ENCODE measurements around the gene CDH4. TPM values are rescaled to one million over a fixed set of nuclear protein-coding genes. Genes with fewer than 3 reads are reported as not detected.

Gene CDH4
- total RNA-seq, 2 donors from 2014 or later = 0.05 to 2.2 TPM

DNA sequence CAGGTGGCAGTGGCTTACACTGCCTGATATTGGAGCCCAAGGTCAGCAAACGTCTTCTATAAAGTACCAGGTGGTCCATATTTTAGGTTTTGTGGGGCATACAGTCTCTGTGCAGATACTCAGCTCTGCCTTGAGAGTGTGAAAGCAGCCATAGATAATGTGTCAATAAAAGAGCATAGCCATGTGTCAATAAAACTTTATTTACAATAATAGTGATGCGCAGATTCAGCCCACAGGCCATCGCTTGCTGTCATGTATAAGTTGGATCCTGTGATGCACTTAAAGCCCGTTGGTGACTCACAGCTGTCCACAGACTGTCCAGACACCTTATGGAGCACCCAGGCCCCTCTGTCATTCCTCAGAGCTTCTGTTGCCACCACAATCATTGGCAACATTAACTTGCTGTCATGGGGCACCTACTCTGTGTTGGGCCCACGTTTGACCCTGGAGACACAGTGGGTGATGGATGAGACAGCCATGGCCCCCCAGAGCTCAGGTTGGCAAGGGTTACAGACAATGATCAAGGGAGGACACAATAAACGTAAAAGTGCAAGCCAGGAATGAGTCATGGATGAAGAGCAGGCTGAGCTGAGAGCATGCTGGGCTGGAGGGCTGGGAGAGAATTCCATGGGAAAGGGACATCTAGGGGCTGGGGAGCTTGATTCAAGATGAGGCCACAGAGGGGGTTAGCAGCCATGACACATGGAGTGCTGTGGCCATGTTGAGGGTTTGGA, 640.0 kb downstream of the CDH4 start:
- intact Hi-C loops (cut with DNase I) = no loop called here
- H3K9me3 ChIP-seq = no peaks in the 10 kb centered on the region
- no peak for DNase-seq (ENCODE audit: low spot score)
- H3K4me1 ChIP-seq (replicated peaks) = no peaks in the 10 kb centered on the region
- no peaks in the 10 kb centered on the region for H3K36me3 ChIP-seq
- WGBS = 75% methylated on average over 6 of the region's 6 CpGs
- TF ChIP-seq POLR2A (IDR thresholded peaks at IDR 0.05) (no peak), POLR2AphosphoS5 (IDR thresholded peaks at IDR 0.05) (no peak)
- TF ChIP-seq, protein P1, sequence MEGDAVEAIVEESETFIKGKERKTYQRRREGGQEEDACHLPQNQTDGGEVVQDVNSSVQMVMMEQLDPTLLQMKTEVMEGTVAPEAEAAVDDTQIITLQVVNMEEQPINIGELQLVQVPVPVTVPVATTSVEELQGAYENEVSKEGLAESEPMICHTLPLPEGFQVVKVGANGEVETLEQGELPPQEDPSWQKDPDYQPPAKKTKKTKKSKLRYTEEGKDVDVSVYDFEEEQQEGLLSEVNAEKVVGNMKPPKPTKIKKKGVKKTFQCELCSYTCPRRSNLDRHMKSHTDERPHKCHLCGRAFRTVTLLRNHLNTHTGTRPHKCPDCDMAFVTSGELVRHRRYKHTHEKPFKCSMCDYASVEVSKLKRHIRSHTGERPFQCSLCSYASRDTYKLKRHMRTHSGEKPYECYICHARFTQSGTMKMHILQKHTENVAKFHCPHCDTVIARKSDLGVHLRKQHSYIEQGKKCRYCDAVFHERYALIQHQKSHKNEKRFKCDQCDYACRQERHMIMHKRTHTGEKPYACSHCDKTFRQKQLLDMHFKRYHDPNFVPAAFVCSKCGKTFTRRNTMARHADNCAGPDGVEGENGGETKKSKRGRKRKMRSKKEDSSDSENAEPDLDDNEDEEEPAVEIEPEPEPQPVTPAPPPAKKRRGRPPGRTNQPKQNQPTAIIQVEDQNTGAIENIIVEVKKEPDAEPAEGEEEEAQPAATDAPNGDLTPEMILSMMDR (IDR thresholded peaks at IDR 0.05) = no peak
- H3K27me3 ChIP-seq (replicated peaks; ENCODE audit: insufficient read depth) = peaks cover 2% of the 10 kb centered on the region
- no peak overlapping the region for H3K4me3 ChIP-seq
- no peak overlapping the region for H3K27ac ChIP-seq

DNA sequence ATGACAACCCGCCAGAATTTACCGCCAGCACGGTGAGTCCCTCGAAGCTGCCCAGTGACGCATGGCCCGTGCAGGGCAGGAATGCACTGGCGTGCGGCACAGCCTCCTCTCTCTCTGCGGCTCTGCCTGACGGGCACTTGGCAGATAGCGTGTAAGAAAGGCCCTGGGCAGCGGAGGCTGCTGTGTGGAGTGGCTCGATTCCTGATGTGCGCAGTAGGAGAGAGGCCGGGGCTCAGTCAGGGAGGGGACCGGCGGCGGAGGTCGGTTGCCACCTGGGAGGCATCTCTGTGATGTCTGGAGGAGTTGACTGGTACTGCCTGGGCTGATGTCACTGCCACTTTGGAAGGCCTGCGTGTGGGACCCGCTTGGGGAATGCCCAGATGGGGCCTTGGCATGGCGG, 643.0 kb downstream of the CDH4 start:
- no peak for DNase-seq (ENCODE audit: low spot score)
- no peak overlapping the region for H3K27ac ChIP-seq
- intact Hi-C loops (cut with DNase I) = loop anchor here (5.0 kb wide), 2 partner anchors 1683 to 1838 kb away; no protein-coding TSS in a partner anchor
- 85% methylated on average over 22 of the region's 22 CpGs for WGBS
- no peaks in the 10 kb centered on the region for H3K36me3 ChIP-seq
- no peaks in the 10 kb centered on the region for H3K9me3 ChIP-seq
- H3K27me3 ChIP-seq (replicated peaks; ENCODE audit: insufficient read depth) = peaks cover 6% of the 10 kb centered on the region
- H3K4me3 ChIP-seq = no peak overlapping the region
- H3K4me1 ChIP-seq (replicated peaks) = no peaks in the 10 kb centered on the region
- TF ChIP-seq POLR2A (IDR thresholded peaks at IDR 0.05) (no peak), POLR2AphosphoS5 (IDR thresholded peaks at IDR 0.05) (no peak)
- TF ChIP-seq, protein P1 (IDR thresholded peaks at IDR 0.05) = no peak

DNA sequence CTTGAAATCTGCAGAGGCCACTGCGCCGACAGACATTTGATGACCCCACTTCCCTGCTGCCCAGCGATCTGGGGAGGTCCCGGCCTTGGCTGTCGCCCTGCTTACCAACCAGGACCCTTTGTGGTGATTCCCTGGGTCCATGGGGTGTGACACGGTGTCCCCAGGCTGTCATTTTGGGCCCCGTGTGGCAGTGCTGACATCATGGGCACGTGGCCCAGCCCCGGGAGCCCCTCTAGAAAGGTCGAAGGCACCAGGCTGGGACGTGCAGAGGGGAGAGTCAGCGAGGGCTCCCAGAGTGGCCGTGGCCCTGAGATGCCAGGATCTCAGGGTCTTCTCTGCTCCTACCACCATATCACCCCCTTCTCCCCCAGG, 643.6 kb downstream of the CDH4 start:
- H3K36me3 ChIP-seq = no peaks in the 10 kb centered on the region
- WGBS = 93% methylated on average over 12 of the region's 13 CpGs
- peaks cover 6% of the 10 kb centered on the region for H3K27me3 ChIP-seq (replicated peaks; ENCODE audit: insufficient read depth)
- no peak overlapping the region for H3K27ac ChIP-seq
- intact Hi-C loops (cut with DNase I) = loop anchor here (5.0 kb wide), 2 partner anchors 1683 to 1838 kb away; no protein-coding TSS in a partner anchor
- no peak overlapping the region for H3K4me3 ChIP-seq
- no peaks in the 10 kb centered on the region for H3K4me1 ChIP-seq (replicated peaks)
- TF ChIP-seq, protein P1 (IDR thresholded peaks at IDR 0.05) = no peak
- TF ChIP-seq POLR2A (IDR thresholded peaks at IDR 0.05) (no peak), POLR2AphosphoS5 (IDR thresholded peaks at IDR 0.05) (no peak)
- DNase-seq (ENCODE audit: low spot score) = no peak
- no peaks in the 10 kb centered on the region for H3K9me3 ChIP-seq

DNA sequence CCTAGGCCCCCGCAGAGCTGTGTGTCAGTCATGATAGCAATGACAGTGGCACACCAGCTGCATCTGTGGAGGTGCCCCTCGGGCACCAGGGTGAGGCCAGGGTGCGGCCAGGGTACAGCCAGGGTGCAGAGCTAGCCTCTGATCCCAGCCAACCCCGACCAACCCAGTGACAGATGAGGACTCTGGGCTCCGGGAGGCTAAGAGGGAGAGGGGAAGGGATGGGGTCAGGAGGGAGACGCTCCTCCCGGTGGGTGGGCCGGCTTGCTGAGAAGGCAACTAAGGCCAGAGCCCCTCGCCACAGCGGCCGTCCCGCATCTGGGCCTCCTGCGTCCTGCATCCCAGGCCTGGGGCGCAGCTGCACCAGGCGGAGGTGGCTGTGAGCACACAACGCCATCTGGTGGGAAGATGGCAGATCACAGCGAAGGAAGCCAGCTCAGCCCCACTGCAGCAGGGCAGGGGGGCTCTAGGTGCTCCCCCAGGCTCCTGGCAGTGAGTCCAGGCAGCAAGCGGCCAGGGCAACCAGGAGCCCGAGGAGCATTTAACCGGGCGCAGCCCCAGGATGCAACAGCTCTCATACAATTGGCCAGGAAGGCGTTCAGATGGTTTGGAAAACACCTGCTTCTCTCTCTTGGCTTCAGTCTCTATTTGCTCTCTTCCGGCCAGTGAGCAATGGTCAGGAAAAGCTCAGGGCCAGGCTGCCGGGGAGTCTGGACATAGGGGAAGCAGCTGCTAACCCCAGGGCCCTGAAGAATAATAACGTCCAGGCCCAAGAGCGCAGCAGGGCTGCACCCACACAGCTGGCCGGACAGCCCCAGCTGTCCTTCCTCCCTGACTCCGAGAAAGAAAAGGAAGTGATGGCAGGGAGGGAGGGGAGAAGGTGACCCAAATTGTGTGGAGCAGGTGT, 644.2 kb downstream of the CDH4 start:
- intact Hi-C loops (cut with DNase I) = loop anchor here (5.0 kb wide), 2 partner anchors 1684 to 1839 kb away; no protein-coding TSS in a partner anchor
- H3K4me3 ChIP-seq = no peak overlapping the region
- TF ChIP-seq POLR2AphosphoS5 (IDR thresholded peaks at IDR 0.05) (no peak), POLR2A (IDR thresholded peaks at IDR 0.05) (no peak)
- TF ChIP-seq, protein P1 (IDR thresholded peaks at IDR 0.05) = peak in 3 of 4 experiments; percentile 33 to 64 (median 50)
- 32% methylated on average over 28 of the region's 28 CpGs for WGBS
- DNase-seq (ENCODE audit: low spot score) = no peak
- H3K36me3 ChIP-seq = no peaks in the 10 kb centered on the region
- no peaks in the 10 kb centered on the region for H3K4me1 ChIP-seq (replicated peaks)
- no peaks in the 10 kb centered on the region for H3K9me3 ChIP-seq
- H3K27me3 ChIP-seq (replicated peaks; ENCODE audit: insufficient read depth) = peaks cover 6% of the 10 kb centered on the region
- H3K27ac ChIP-seq = no peak overlapping the region

All from prostate gland (tissue), 2 donors.